Fibroblast of lung (primary cell): ENCODE results near the gene UHRF2.

Experiments used
- CTCF ChIP-seq, 2 donors: IDR thresholded peaks in 1 of 2; conservative IDR thresholded peaks in 1 of 2; 1 replicate in 1 of 2; 2 replicates in 1 of 2; pipeline ENCODE4 v1.5.1; 2011 to 2012; ENCODE audit warnings: low read length in 2 of 2, control low read depth in 1 of 2, inconsistent platforms in 1 of 2, low read depth in 1 of 2, mild to moderate bottlenecking in 1 of 2
- EZH2 ChIP-seq: IDR thresholded peaks from 2 replicates; pipeline ENCODE4 v1.5.1; 2012; ENCODE audit warnings: low read length, control low read depth, mild to moderate bottlenecking; ENCODE audit errors: missing control alignments

GRCh38 chr9:6501526-6502210 is 88.7 kb downstream of the UHRF2 start:
- no peak for TF ChIP-seq CTCF (conservative IDR thresholded peaks at IDR 0.05 in 1 of 2, IDR thresholded peaks at IDR 0.05 in 1 of 2; ENCODE audit: low read depth in 1 of 2, low read length in 2 of 2)
- no peak for TF ChIP-seq EZH2
